ENCODE data around the gene UBE2D1.
"Not testable (repeated sequence)": the region's sequence is repeated elsewhere in the genome, so short reads cannot be mapped to it uniquely, and the experiment has no call there.

UBE2D1 gene

GRCh38 chr10:58384095-58384494 is 49.3 kb downstream of the UBE2D1 start:
- DNase-seq (ENCODE audit: low spot score), result no peak

- no peak for DNase-seq (ENCODE audit: low spot score)
Measured at GRCh38 chr10:58384544-58384998, 49.8 kb downstream of the UBE2D1 start.

GRCh38 chr10:58384999-58385783 is 50.4 kb downstream of the UBE2D1 start, which contains the start of gene TFAM:
TFAM (plus strand) TSS chr10:58385410; CDS start chr10:58385548, 138 bp downstream.
- DNase-seq (ENCODE audit: low spot score), result peak; percentile 96

- peak; percentile 19 for DNase-seq (ENCODE audit: low spot score)
Measured at GRCh38 chr10:58385784-58386112, 50.9 kb downstream of the UBE2D1 start.

GRCh38 chr10:58389024-58389423 is 54.2 kb downstream of the UBE2D1 start:
- DNase-seq (ENCODE audit: low spot score), result no peak

- no peak for DNase-seq (ENCODE audit: low spot score)
Measured at GRCh38 chr10:58393317-58393716, 58.5 kb downstream of the UBE2D1 start.

- no peak for DNase-seq (ENCODE audit: low spot score)
Measured at GRCh38 chr10:58394471-58394870, 59.7 kb downstream of the UBE2D1 start.

- no peak for DNase-seq (ENCODE audit: low spot score)
Measured at GRCh38 chr10:58396057-58396456, 61.3 kb downstream of the UBE2D1 start.

- no peak for DNase-seq (ENCODE audit: low spot score)
Measured at GRCh38 chr10:58397830-58398229, 63.0 kb downstream of the UBE2D1 start.

GRCh38 chr10:58399410-58399809 is 64.6 kb downstream of the UBE2D1 start:
- no peak for DNase-seq (ENCODE audit: low spot score)

- no peak for DNase-seq (ENCODE audit: low spot score)
Measured at GRCh38 chr10:58400609-58401008, 65.8 kb downstream of the UBE2D1 start.

- DNase-seq (ENCODE audit: low spot score), result no peak
Measured at GRCh38 chr10:58404001-58404400, 69.2 kb downstream of the UBE2D1 start.

- DNase-seq (ENCODE audit: low spot score), result no peak
Measured at GRCh38 chr10:58409956-58410610, 75.3 kb downstream of the UBE2D1 start.

GRCh38 chr10:58412502-58412961 is 77.7 kb downstream of the UBE2D1 start:
- no peak for DNase-seq (ENCODE audit: low spot score)

- no peak for DNase-seq (ENCODE audit: low spot score)
Measured at GRCh38 chr10:58414270-58415041, 79.7 kb downstream of the UBE2D1 start.

GRCh38 chr10:58415757-58416156 is 81.0 kb downstream of the UBE2D1 start:
- DNase-seq (ENCODE audit: low spot score), result no peak

- not testable (repeated sequence) for DNase-seq (ENCODE audit: low spot score)
Measured at GRCh38 chr10:58417902-58418301, 83.1 kb downstream of the UBE2D1 start.
